SK-N-MC (cell line): ENCODE measurements around the gene DLG1.

Source experiments
- EZH2 ChIP-seq: fragments of 200-600 bp; sonication (generic); IDR thresholded peaks from one replicate; pipeline ENCODE4 v1.6.1; 2017; ENCODE audit warnings: antibody characterized with exemption
- FOXP2 ChIP-seq: optimal IDR thresholded peaks from 2 replicates; pipeline ENCODE3; 2011; ENCODE audit warnings: mild to moderate bottlenecking, moderate library complexity; ENCODE audit not compliant: insufficient read depth; ENCODE audit errors: extremely low read length, control extremely low read depth
- POLR2AphosphoS5 ChIP-seq: IDR thresholded peaks from 2 replicates; pipeline ENCODE4 v1.6.1; 2012; ENCODE audit warnings: mild to moderate bottlenecking, low read depth, low read length, borderline replicate concordance

GRCh38 chr3:197022405-197023231 lies 275.8 kb downstream of the DLG1 start:
- no peak for TF ChIP-seq EZH2
- TF ChIP-seq POLR2AphosphoS5 = no peak
- no peak for TF ChIP-seq FOXP2
